ENCODE measurements around the gene MOV10L1. TPM values are rescaled to one million over a fixed set of nuclear protein-coding genes. Genes with fewer than 3 reads are reported as not detected.
"Not testable (repeated sequence)": the region's sequence is repeated elsewhere in the genome, so short reads cannot be mapped to it uniquely, and the experiment has no call there.

The MOV10L1 gene
- total and polyA plus RNA-seq, 9 donors, result 0.94 to 6.3 (median 2.0) TPM

DNA sequence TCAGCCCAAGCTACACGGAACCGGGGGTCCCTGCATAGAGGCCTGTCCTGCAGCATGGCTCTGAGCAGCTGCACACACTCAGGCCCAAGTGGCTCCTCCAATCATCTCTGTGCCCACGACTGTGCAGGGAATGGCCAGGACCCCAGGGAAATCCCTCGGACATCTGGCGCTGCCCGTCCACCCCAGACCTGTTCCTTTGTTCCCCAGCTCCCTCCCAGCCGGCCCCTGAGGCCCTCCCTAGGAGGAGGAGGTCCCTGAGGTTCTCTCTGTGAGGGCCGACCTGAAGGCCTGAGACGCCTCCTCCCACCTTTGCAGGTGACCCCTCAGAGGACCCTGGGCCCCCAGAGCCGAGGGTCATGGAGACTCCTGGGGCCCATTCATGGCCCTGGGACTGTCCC lies 5.7 kb upstream of the MOV10L1 start:
- DNase-seq, result no peak
- no peaks in the 10 kb centered on the region for H3K27me3 ChIP-seq
- H3K4me1 ChIP-seq (ENCODE audit: insufficient read depth), result peaks cover 3% of the 10 kb centered on the region
- no peak overlapping the region for H3K27ac ChIP-seq
- no peak overlapping the region for H3K4me3 ChIP-seq
- intact Hi-C loops (cut with DNase I), result no loop called here
- whole genome bisulfite sequencing, 3 donors, result 55 to 77% (median 72%) methylated on average over 10 of the region's 10 CpGs
- H3K36me3 ChIP-seq, result no peaks in the 10 kb centered on the region
- no peaks in the 10 kb centered on the region for H3K9me3 ChIP-seq
- TF ChIP-seq EP300 (IDR thresholded peaks at IDR 0.05) (no peak), POLR2A (IDR thresholded peaks at IDR 0.05) (no peak), CTCF (IDR thresholded peaks at IDR 0.05) (no peak)

- WGBS, 3 donors, result 79 to 89% (median 86%) methylated on average over 16 of the region's 16 CpGs
- intact Hi-C loops (cut with DNase I), result no loop called here
- TF ChIP-seq POLR2A (IDR thresholded peaks at IDR 0.05), result no peak
- no peak for TF ChIP-seq EP300 (IDR thresholded peaks at IDR 0.05)
- TF ChIP-seq CTCF (IDR thresholded peaks at IDR 0.05), result no peak
- Histone ChIP-seq H3K4me1 (ENCODE audit: insufficient read depth) (peaks cover 3% of the 10 kb centered on the region), H3K9me3 (no peaks in the 10 kb centered on the region), H3K4me3 (no peak overlapping the region), H3K27me3 (no peaks in the 10 kb centered on the region), H3K36me3 (no peaks in the 10 kb centered on the region), H3K27ac (no peak overlapping the region)
- DNase-seq, result no peak
Measured at GRCh38 chr22:50084614-50085021, 5.2 kb upstream of the MOV10L1 start.

- no peaks in the 10 kb centered on the region for H3K9me3 ChIP-seq
- no peaks in the 10 kb centered on the region for H3K36me3 ChIP-seq
- intact Hi-C loops (cut with DNase I), result no loop called here
- no peak within 1 kb of the TSS for H3K4me3 ChIP-seq
- H3K4me1 ChIP-seq (ENCODE audit: insufficient read depth), result peaks cover 3% of the 10 kb centered on the region
- no peaks in the 10 kb centered on the region for H3K27me3 ChIP-seq
- no peak within 1 kb of the TSS for H3K27ac ChIP-seq
- no peak for DNase-seq
- no peak for TF ChIP-seq CTCF (IDR thresholded peaks at IDR 0.05)
- WGBS, 3 donors, result 6 to 70% (median 50%) methylated on average over 29 of the region's 29 CpGs
Measured at GRCh38 chr22:50085211-50085972, 4.4 kb upstream of the MOV10L1 start, which contains the start of gene MLC1. Gene MLC1 (minus strand): TSS chr22:50085426. CDS start chr22:50084902, 524 bp downstream.

DNA sequence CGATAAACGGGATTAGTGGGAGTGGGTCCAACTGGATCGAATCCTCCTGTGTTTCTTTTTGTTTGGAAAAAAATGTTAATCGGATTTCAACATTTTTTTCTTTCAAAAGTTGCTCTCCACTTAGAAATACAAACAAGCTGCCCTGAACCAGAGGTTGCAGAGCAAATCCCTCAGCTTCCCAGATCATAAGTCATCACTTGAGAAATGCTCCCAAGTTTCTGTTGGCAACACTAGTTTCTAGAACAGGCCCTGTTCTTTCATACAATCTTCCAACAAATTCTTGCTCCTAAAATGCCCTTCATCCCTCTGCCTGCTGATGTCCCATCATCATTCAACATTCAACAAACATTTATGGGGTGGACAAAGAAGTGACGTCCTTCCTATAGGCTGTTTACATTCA lies 3.3 kb upstream of the MOV10L1 start:
- 29 to 35% (median 34%) methylated on average over 5 of the region's 5 CpGs for WGBS, 3 donors
- no peak for DNase-seq
- TF ChIP-seq EP300 (IDR thresholded peaks at IDR 0.05) (no peak), CTCF (IDR thresholded peaks at IDR 0.05) (no peak), POLR2A (IDR thresholded peaks at IDR 0.05) (no peak)
- no peak overlapping the region for H3K4me3 ChIP-seq
- no peak overlapping the region for H3K27ac ChIP-seq
- no peaks in the 10 kb centered on the region for H3K27me3 ChIP-seq
- no peaks in the 10 kb centered on the region for H3K36me3 ChIP-seq
- peaks cover 3% of the 10 kb centered on the region for H3K4me1 ChIP-seq (ENCODE audit: insufficient read depth)
- H3K9me3 ChIP-seq, result no peaks in the 10 kb centered on the region
- intact Hi-C loops (cut with DNase I), result no loop called here

DNA sequence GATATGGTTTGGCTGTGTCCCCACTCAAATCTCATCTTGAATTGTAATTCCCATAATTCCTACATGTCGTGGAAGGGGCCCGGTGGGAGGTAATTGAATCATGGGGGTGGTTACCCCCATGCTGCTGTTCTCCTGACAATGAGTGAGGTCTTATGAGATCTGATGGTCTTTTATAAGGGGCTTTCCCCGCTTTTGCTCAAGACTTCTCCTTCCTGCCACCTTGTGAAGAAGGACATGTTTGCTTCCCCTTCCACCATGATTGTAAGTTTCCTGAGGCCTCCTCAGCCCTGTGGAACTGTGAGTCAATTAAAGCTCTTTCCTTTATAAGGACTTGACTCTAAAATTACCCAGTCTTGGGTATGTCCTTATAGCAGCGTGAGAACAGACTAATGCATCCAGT lies 2.8 kb upstream of the MOV10L1 start:
- H3K36me3 ChIP-seq; intact Hi-C loops (cut with DNase I); DNase-seq; H3K27ac ChIP-seq; H3K4me3 ChIP-seq; H3K9me3 ChIP-seq; H3K27me3 ChIP-seq; H3K4me1 ChIP-seq (ENCODE audit: insufficient read depth): not testable (repeated sequence)
- WGBS, 3 donors, result 86 to 93% (median 91%) methylated on average over 4 of the region's 4 CpGs
